SU-DHL-6 (cell line): ENCODE measurements around the gene PI16.

ENCODE experiments used
- H2AFZ ChIP-seq: fragments of 200-600 bp; sonication (generic); 2 replicates; pipeline ENCODE4 v1.6.1; 2014; ENCODE audit warnings: low read depth, mild to moderate bottlenecking, moderate library complexity, mixed read lengths, antibody characterized with exemption, low read length; ENCODE audit not compliant: severe bottlenecking
- H3F3A ChIP-seq: fragments of 200-600 bp; shearing (Covaris generic); 2 replicates; pipeline ENCODE4 v1.6.0; 2016; ENCODE audit warnings: antibody characterized with exemption, mild to moderate bottlenecking; ENCODE audit not compliant: insufficient read depth
- H3K27ac ChIP-seq: fragments of 200-600 bp; sonication (generic); 2 replicates; pipeline ENCODE4 v1.5.1; 2016; ENCODE audit warnings: low read depth, mild to moderate bottlenecking, low read length, moderate library complexity, mixed read lengths
- H3K27me3 ChIP-seq: fragments of 200-600 bp; sonication (generic), shearing (Covaris generic); 2 replicates; pipeline ENCODE4 v1.6.0; 2014; ENCODE audit warnings: mild to moderate bottlenecking, low read length
- H3K36me3 ChIP-seq: fragments of 200-600 bp; sonication (generic); 2 replicates; pipeline ENCODE4 v1.6.1; 2014; ENCODE audit warnings: mild to moderate bottlenecking, low read length, mixed read lengths
- H3K4me2 ChIP-seq: fragments of 300-600, 200-600 bp; shearing (Covaris generic), sonication (generic); 2 replicates; pipeline ENCODE4 v1.6.0; 2014; ENCODE audit warnings: low read length, low read depth, mild to moderate bottlenecking; ENCODE audit not compliant: poor library complexity, severe bottlenecking
- H3K4me3 ChIP-seq: fragments of 200-600 bp; sonication (generic); 2 replicates; pipeline ENCODE4 v1.5.1; 2014; ENCODE audit warnings: antibody characterized with exemption, low read length, mild to moderate bottlenecking, mixed read lengths; ENCODE audit not compliant: insufficient read depth, poor library complexity, severe bottlenecking
- H3K79me2 ChIP-seq: fragments of 200-600 bp; sonication (generic); 2 replicates; pipeline ENCODE4 v1.6.1; 2014; ENCODE audit warnings: mild to moderate bottlenecking, low read length, moderate library complexity; ENCODE audit not compliant: insufficient read depth
- H3K9ac ChIP-seq: fragments of 200-600 bp; sonication (generic); 2 replicates; pipeline ENCODE4 v1.7.0; 2014; ENCODE audit warnings: mild to moderate bottlenecking, low read length
- H3K9me2 ChIP-seq: fragments of 200-600 bp; sonication (generic); replicated peaks from 2 replicates; pipeline ENCODE4 v1.6.1; 2014; ENCODE audit warnings: low read length; ENCODE audit not compliant: insufficient read depth
- H3K9me3 ChIP-seq: fragments of 200-600 bp; sonication (generic); 2 replicates; pipeline ENCODE4 v1.6.1; 2014; ENCODE audit warnings: low read length, mixed read lengths; ENCODE audit not compliant: insufficient read depth
- H4K20me1 ChIP-seq: fragments of 200-600 bp; sonication (generic); 2 replicates; pipeline ENCODE4 v1.6.1; 2014; ENCODE audit warnings: low read depth, mild to moderate bottlenecking, antibody characterized with exemption, low read length, moderate library complexity, mixed read lengths
- CTCF ChIP-seq: fragments of 200-600 bp; sonication (generic); IDR thresholded peaks from one replicate; pipeline ENCODE4 v1.5.1; 2017; ENCODE audit warnings: antibody characterized with exemption, mild to moderate bottlenecking, low read length, moderate library complexity; ENCODE audit not compliant: insufficient read depth, poor library complexity, severe bottlenecking
- EZH2phosphoT487 ChIP-seq: fragments of 200-600 bp; sonication (generic), shearing (Covaris generic); conservative IDR thresholded peaks from 2 replicates; pipeline ENCODE4 v1.6.1; 2018; ENCODE audit warnings: mild to moderate bottlenecking, antibody characterized with exemption, low read length, moderate library complexity, mixed read lengths

PI16 gene

DNA sequence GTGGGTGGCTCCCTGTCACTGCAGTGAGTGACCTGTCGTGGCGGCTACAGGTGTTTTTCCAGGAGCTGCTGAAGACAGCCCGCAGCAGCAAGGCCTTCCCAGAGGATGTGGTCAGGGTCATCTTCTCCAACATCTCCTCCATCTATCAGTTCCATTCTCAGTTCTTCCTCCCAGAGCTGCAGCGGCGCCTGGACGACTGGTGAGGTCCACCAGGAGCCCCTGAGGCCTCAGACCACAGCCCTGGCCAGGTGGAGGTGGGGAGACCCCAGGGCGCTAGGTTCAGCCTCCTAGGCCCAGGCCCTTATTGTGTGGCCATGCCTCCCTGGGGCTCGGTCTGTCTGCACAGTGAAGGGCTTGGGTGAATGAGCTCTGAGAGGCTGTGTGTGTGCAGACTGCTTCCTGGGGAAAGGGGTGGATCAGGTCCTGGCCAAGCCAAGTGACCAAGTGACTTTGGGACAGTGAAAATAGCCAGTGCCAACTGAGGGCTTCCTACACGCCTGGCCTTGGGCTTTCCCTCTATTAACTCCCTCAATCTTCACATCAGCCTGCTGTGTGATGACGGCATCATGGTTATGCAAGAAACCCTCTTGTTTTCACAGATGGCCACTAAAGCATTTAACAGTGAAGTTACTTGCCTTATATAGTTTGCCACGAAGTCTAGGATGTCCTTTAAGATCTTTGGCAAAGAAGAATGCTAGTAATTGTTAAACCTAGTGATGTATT, 57.3 kb downstream of the PI16 start:
- Histone ChIP-seq H3K79me2 (no peaks in the 10 kb centered on the region), H3K9ac (no peak overlapping the region), H4K20me1 (no peaks in the 10 kb centered on the region), H3F3A (0 out of 2 replicates have a peak, but pooled peaks cover 7% of the 10 kb centered on the region), H3K4me3 (no peak overlapping the region), H3K9me2 (no peaks in the 10 kb centered on the region), H3K27ac (no peak overlapping the region), H3K36me3 (no peaks in the 10 kb centered on the region), H3K4me2 (no peak overlapping the region), H3K27me3 (no peaks in the 10 kb centered on the region), H3K9me3 (no peaks in the 10 kb centered on the region), H2AFZ (no peak overlapping the region)
- TF ChIP-seq EZH2phosphoT487 (no peak), CTCF (no peak)

- no peaks in the 10 kb centered on the region for H3K79me2 ChIP-seq
- H3F3A ChIP-seq = no peaks in the 10 kb centered on the region
- no peaks in the 10 kb centered on the region for H3K9me2 ChIP-seq
- H3K36me3 ChIP-seq = no peaks in the 10 kb centered on the region
- no peak overlapping the region for H3K9ac ChIP-seq
- H3K27me3 ChIP-seq = no peaks in the 10 kb centered on the region
- no peak overlapping the region for H3K4me3 ChIP-seq
- H3K4me2 ChIP-seq = no peak overlapping the region
- no peaks in the 10 kb centered on the region for H3K9me3 ChIP-seq
- TF ChIP-seq EZH2phosphoT487 = no peak
- TF ChIP-seq CTCF = no peak
- H3K27ac ChIP-seq = no peak overlapping the region
- no peaks in the 10 kb centered on the region for H4K20me1 ChIP-seq
- no peak overlapping the region for H2AFZ ChIP-seq
Observed at GRCh38 chr6:37013516-37014491, 59.3 kb downstream of the PI16 start.
